Eye (tissue), 1 donor: ENCODE results near the gene BIRC5.
"Not testable (repeated sequence)": the region's sequence is repeated elsewhere in the genome, so short reads cannot be mapped to it uniquely, and the experiment has no call there.

ENCODE experiments used
- DNase-seq: peaks from one replicate; pipeline ENCODE4 v3.0.0-alpha.2; 2015

Gene BIRC5

DNA sequence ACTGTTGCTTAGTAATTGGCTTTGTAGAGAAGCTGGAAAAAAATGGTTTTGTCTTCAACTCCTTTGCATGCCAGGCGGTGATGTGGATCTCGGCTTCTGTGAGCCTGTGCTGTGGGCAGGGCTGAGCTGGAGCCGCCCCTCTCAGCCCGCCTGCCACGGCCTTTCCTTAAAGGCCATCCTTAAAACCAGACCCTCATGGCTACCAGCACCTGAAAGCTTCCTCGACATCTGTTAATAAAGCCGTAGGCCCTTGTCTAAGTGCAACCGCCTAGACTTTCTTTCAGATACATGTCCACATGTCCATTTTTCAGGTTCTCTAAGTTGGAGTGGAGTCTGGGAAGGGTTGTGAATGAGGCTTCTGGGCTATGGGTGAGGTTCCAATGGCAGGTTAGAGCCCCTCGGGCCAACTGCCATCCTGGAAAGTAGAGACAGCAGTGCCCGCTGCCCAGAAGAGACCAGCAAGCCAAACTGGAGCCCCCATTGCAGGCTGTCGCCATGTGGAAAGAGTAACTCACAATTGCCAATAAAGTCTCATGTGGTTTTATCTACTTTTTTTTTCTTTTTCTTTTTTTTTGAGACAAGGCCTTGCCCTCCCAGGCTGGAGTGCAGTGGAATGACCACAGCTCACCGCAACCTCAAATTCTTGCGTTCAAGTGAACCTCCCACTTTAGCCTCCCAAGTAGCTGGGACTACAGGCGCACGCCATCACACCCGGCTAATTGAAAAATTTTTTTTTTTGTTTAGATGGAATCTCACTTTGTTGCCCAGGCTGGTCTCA is 11.2 kb downstream of the BIRC5 start:
- DNase-seq = no peak

- no peak for DNase-seq
These were observed 12.2 kb downstream of the BIRC5 start for GRCh38 chr17:78226055-78226758.

DNA sequence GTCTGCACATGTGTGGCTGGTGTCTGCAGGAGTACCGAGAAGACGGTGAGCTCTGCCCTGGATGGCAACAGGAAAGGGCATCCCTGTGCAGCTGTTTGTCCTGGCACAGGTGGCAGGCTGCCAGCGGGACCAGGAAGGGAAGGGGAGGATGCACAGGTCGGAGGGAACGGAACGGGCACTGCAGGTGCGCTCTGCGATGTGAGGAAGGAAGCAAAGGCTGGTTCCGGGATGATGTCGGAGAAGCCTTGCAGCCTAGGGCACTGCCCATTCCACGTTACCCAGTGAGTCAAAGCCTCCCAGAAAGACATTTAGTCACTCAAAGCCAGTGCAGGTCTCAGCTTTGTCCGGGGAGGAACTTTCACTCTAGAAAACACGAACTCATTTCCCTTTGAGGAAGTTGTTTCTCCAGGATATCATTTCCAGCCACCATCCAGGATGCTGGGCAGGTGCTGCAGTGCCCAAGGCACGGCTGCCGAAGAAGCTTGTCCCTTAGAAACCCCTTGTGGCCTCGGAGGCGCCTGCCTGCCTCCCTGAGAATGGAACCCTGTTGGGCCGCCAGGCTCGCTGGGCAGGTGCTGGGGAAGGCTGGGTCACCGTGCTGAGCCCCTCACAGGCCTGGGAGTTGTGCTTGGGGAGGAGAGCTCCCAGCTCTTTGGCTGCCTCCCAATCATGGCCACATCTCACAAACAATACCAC is 12.9 kb downstream of the BIRC5 start:
- DNase-seq = no peak

GRCh38 chr17:78227455-78227916 is 13.4 kb downstream of the BIRC5 start:
- no peak for DNase-seq

DNA sequence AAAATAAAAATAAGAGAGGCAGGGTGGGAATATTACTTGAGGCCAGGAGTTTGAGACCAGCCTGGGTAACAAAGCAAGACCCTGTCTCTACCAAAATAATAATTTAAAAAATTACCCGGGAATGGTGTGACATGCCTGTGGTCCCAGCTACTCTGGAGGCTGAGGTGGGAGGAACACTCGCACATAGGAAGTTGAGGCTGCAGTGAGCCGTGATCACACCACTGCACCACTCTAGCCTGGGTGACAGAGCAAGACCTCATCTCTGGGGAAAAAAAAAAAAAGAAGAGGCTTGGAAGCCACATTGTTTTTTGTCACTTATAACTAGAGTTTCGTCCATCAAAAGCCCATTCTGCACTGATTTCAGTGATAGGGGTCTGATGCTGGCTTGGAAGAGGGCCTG is 14.1 kb downstream of the BIRC5 start:
- DNase-seq = no peak

DNA sequence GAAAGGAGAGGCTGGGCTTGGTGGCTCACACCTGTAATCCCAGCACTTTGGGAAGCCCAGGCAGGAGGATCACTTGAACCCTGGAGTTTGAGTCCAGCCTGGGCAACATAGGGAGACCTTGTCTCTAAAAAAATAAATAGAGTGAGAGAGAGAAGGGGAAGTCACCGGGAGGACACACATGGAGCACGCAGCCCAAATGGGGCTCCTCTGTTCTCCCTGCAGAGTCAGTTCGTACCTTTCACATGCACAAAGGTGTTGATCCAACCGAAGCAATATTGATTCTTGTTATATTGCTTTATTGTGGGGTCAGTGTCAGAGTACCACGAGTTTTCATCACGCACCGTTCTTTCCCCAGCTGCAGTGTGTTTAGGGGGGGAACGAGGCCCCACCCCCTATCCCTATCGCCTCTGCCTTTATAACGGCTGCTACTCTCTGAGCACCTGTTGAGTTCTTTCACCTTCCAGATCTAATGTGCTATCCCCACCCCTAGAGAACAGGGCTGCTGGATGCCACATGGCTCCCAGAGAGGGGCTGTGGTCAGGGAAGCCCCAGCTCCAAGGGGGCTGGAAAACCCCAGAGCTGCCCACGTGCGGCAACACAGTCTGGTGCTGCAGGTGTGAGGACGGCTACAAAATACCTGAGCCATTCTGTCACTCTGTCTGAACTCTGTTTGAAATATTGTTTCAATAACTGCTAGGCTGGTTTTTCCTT is 16.4 kb downstream of the BIRC5 start:
- no peak for DNase-seq

GRCh38 chr17:78230996-78231935 is 17.2 kb downstream of the BIRC5 start, which contains the start of gene TMEM235:
Gene TMEM235, plus strand, starts transcription at chr17:78231631. Its CDS starts 393 bp downstream, at chr17:78232024.
- no peak for DNase-seq

- no peak for DNase-seq
These were observed 18.2 kb downstream of the BIRC5 start for GRCh38 chr17:78231991-78232858.

DNA sequence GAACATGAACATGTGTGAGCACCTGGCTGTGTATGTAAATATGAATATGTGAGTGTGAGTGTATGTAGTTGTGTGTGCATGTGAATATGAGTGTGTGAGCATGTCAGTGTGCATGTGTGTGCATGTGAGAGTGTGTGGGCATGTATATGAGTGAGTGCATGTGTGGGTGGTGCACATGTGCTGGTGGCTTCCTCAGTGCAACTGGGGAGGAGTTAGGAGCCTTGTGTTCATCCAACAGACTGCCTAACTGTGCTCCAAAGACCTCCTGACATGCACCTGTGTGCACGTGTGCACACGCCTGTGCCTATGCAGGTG is 18.8 kb downstream of the BIRC5 start:
- no peak for DNase-seq

DNA sequence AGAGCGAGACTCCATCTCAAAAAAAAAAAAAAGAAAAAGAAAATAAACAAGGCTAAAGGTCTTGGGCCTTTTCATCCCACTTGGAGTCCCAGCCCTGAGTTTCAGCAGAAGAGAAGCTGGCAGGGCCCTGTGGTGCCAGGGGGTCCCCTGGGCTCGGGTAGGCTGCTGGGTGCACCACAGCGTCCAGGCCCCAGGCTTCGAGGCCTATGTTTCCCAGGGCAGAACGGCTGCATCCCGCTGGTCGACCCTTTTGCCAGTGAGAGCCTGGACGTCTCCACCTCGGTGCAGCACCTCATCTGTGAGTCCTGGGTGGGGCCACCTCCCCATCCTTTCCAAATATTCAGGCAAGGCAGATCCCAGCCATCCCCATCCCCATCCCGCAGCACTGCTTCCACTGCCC is 19.6 kb downstream of the BIRC5 start:
- DNase-seq = no peak

- no peak for DNase-seq
These were observed 20.3 kb downstream of the BIRC5 start for GRCh38 chr17:78234261-78234865.

- DNase-seq = not testable (repeated sequence)
These were observed 21.0 kb downstream of the BIRC5 start for GRCh38 chr17:78235022-78235421.

DNA sequence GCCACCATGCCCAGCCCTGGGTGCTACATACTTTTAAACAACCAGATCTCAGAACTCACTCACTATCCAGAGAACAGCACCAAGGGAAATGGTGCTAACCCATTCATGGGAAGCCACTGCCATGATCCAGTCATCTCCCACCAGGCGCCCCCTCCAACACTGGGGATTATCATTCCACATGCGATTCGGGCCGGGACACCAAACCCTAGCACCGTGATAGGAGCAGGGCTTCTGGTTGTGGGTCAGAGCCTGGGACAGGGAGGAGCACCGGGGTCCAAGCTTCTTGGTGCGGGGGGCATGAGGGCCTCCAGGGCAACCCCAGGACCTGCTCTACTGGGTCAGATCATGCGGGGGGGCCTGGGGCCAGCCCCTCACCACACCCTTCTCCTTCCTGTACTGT is 21.8 kb downstream of the BIRC5 start:
- no peak for DNase-seq

DNA sequence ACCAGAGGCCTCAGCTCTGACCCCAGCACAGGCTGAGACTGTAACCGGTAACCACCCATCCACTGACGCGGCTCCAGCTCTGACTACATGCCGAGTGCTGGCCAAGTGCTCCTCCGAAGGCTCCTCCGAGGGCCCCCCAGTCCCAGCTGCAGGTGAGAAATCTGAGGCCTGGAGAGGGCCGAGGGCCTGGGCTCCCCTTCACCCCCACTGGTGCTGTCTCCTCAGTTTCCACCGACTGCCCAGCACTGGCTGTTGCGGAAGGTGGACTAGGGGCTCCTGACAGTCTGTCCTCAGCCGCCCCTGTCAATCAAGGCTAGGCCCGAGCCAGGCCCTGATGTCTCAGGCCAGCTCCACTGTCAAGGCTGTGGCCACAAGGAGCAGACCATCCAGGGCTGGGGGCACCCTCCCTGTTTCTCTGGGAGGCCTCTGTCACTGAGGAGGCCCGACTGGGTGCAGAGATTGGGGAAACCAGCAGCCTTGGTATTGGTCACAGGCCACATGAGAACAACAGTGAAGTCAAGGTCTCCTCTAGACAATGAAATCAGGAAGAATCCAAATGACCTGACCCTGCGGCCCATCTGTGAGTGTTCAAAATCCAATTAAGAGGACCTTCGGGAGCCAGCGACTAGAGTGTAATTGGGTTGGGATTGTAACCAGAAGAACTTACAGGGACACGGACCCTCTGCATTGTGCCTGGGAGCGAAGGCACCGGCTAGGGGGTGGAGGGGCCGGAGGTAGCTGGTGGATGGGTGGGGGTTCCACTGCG is 22.5 kb downstream of the BIRC5 start:
- DNase-seq = peak; percentile 62

DNA sequence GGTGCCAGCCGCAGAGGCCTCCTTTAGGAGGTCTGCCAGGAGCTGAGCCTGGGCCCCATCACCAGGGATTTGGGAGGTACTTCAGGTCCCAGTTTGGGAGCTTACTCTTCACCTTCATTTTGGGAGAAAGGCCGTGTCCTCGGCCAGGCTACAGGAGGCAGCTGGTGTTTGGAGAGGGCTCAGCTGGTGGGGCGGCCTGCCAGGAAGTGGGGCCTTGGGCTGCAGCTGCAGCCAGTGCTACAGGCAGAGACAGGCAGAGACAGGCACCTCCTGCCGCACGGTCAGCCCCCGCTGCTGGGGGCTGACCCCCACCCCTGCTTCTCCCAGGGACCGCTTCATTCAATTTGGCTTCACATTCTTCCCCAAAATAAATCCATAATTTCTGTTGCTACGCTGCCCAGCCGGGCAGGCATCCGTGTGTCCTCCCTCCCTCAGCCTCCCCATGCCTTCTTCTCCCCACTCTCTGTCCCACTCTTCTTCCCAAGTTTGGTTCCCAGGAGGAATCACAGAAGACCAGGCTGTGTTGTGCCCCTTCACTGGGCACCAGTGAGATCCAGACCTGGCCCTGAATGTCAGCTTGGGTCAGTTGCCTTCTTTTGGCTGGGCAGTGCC is 23.5 kb downstream of the BIRC5 start:
- no peak for DNase-seq

DNA sequence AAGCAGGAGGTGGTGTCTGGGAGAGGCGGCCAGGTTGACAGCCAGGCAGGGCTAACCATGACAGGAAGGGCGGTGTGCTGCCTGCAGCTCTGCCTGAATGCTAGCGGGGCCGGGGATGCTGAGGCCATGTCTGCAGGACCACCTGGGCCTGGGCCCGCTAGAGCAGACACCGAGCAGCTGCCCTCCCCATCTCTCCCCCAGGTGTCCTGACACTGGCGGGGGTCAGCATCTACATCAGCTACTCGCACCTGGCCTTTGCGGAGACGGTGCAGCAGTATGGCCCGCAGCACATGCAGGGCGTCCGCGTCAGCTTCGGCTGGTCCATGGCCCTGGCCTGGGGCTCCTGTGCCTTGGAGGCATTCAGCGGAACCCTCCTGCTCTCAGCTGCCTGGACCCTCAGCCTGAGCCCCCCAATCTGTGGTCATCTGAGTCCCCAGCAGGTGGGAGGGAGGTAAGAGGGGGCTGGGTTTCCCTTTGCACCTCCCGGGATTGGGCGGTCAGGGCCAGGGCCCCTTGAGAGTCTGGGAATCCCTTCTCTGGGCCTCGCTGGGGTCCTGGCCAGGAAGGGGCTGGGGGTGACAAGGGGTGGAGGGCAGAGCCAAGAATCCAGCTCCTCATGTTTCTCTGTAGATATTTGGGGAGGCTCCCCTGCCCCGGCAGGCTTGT is 24.9 kb downstream of the BIRC5 start:
- DNase-seq = no peak

- DNase-seq = no peak
These were observed 25.5 kb downstream of the BIRC5 start for GRCh38 chr17:78239489-78239931.

DNA sequence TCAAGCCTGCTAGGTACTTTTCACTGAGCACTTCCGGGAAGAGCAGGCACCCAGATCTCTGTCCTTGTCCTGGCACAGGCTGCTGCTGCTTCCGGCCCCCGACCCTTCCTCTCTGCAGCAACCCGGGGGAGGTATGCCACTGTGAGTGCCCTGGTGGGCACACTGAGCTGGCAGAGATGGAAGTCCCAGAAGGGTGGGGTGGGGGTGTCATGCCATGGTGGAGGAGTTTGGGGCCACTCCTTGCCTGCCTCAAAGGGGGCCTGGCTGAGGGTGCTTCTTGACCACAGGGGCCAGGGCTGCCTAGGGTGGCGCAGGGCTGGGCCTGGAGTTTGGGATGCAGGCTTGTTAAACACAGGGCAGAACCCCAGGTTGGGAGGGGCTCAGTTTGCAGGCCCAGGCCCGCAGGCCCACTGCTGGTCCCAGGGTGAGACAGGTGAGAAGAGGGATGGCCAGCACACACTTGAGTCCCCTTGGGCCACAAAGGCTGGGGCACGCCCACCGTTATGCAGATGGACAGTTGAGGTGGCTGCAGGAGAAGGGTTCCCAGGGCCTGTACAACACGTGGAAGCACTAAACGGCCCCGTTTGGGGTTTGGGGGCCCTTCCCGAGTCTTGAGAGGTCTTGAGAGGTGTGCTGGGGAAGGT is 26.1 kb downstream of the BIRC5 start:
- DNase-seq = no peak
